SU-DHL-6 (cell line): ENCODE data around the gene MYL10.

ENCODE experiments used
- H2AFZ ChIP-seq: fragments of 200-600 bp; sonication (generic); 2 replicates; pipeline ENCODE4 v1.6.1; 2014; ENCODE audit warnings: low read depth, mild to moderate bottlenecking, moderate library complexity, mixed read lengths, antibody characterized with exemption, low read length; ENCODE audit not compliant: severe bottlenecking
- H3F3A ChIP-seq: fragments of 200-600 bp; shearing (Covaris generic); 2 replicates; pipeline ENCODE4 v1.6.0; 2016; ENCODE audit warnings: antibody characterized with exemption, mild to moderate bottlenecking; ENCODE audit not compliant: insufficient read depth
- H3K27ac ChIP-seq: fragments of 200-600 bp; sonication (generic); 2 replicates; pipeline ENCODE4 v1.5.1; 2016; ENCODE audit warnings: low read depth, mild to moderate bottlenecking, low read length, moderate library complexity, mixed read lengths
- H3K27me3 ChIP-seq: fragments of 200-600 bp; sonication (generic), shearing (Covaris generic); 2 replicates; pipeline ENCODE4 v1.6.0; 2014; ENCODE audit warnings: mild to moderate bottlenecking, low read length
- H3K36me3 ChIP-seq: fragments of 200-600 bp; sonication (generic); 2 replicates; pipeline ENCODE4 v1.6.1; 2014; ENCODE audit warnings: mild to moderate bottlenecking, low read length, mixed read lengths
- H3K4me2 ChIP-seq: fragments of 300-600, 200-600 bp; shearing (Covaris generic), sonication (generic); 2 replicates; pipeline ENCODE4 v1.6.0; 2014; ENCODE audit warnings: low read length, low read depth, mild to moderate bottlenecking; ENCODE audit not compliant: poor library complexity, severe bottlenecking
- H3K4me3 ChIP-seq: fragments of 200-600 bp; sonication (generic); 2 replicates; pipeline ENCODE4 v1.5.1; 2014; ENCODE audit warnings: antibody characterized with exemption, low read length, mild to moderate bottlenecking, mixed read lengths; ENCODE audit not compliant: insufficient read depth, poor library complexity, severe bottlenecking
- H3K79me2 ChIP-seq: fragments of 200-600 bp; sonication (generic); 2 replicates; pipeline ENCODE4 v1.6.1; 2014; ENCODE audit warnings: mild to moderate bottlenecking, low read length, moderate library complexity; ENCODE audit not compliant: insufficient read depth
- H3K9ac ChIP-seq: fragments of 200-600 bp; sonication (generic); 2 replicates; pipeline ENCODE4 v1.7.0; 2014; ENCODE audit warnings: mild to moderate bottlenecking, low read length
- H3K9me2 ChIP-seq: fragments of 200-600 bp; sonication (generic); replicated peaks from 2 replicates; pipeline ENCODE4 v1.6.1; 2014; ENCODE audit warnings: low read length; ENCODE audit not compliant: insufficient read depth
- H3K9me3 ChIP-seq: fragments of 200-600 bp; sonication (generic); 2 replicates; pipeline ENCODE4 v1.6.1; 2014; ENCODE audit warnings: low read length, mixed read lengths; ENCODE audit not compliant: insufficient read depth
- H4K20me1 ChIP-seq: fragments of 200-600 bp; sonication (generic); 2 replicates; pipeline ENCODE4 v1.6.1; 2014; ENCODE audit warnings: low read depth, mild to moderate bottlenecking, antibody characterized with exemption, low read length, moderate library complexity, mixed read lengths
- EZH2phosphoT487 ChIP-seq: fragments of 200-600 bp; sonication (generic), shearing (Covaris generic); conservative IDR thresholded peaks from 2 replicates; pipeline ENCODE4 v1.6.1; 2018; ENCODE audit warnings: mild to moderate bottlenecking, antibody characterized with exemption, low read length, moderate library complexity, mixed read lengths
- TF ChIP-seq, protein P1 (sequence below): fragments of 200-600 bp; sonication (generic); IDR thresholded peaks from one replicate; pipeline ENCODE4 v1.5.1; 2017; ENCODE audit warnings: antibody characterized with exemption, mild to moderate bottlenecking, low read length, moderate library complexity; ENCODE audit not compliant: insufficient read depth, poor library complexity, severe bottlenecking

MYL10 gene

DNA sequence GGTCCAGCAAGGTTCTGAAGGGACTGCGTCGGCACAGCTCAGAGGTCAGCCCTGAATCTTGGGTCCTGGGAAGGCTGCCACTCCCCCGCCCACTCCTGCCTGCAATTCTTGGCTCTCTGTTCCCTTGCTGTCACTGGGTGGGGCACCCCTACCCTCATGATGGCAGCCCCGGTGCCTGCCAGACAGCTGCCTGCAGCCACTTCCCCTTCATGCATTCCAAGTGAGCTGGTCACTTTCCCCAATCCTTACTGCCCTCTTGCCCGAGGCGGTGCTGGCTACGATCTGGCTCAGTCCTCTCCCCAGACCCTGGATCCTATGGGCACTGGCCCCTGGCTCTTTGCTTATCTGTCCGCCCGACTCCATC lies 14.2 kb downstream of the MYL10 start:
- Histone ChIP-seq H3K4me3 (no peak overlapping the region), H3K4me2 (no peak overlapping the region)
- TF ChIP-seq EZH2phosphoT487, result no peak
- TF ChIP-seq, protein P1, sequence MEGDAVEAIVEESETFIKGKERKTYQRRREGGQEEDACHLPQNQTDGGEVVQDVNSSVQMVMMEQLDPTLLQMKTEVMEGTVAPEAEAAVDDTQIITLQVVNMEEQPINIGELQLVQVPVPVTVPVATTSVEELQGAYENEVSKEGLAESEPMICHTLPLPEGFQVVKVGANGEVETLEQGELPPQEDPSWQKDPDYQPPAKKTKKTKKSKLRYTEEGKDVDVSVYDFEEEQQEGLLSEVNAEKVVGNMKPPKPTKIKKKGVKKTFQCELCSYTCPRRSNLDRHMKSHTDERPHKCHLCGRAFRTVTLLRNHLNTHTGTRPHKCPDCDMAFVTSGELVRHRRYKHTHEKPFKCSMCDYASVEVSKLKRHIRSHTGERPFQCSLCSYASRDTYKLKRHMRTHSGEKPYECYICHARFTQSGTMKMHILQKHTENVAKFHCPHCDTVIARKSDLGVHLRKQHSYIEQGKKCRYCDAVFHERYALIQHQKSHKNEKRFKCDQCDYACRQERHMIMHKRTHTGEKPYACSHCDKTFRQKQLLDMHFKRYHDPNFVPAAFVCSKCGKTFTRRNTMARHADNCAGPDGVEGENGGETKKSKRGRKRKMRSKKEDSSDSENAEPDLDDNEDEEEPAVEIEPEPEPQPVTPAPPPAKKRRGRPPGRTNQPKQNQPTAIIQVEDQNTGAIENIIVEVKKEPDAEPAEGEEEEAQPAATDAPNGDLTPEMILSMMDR, result no peak

DNA sequence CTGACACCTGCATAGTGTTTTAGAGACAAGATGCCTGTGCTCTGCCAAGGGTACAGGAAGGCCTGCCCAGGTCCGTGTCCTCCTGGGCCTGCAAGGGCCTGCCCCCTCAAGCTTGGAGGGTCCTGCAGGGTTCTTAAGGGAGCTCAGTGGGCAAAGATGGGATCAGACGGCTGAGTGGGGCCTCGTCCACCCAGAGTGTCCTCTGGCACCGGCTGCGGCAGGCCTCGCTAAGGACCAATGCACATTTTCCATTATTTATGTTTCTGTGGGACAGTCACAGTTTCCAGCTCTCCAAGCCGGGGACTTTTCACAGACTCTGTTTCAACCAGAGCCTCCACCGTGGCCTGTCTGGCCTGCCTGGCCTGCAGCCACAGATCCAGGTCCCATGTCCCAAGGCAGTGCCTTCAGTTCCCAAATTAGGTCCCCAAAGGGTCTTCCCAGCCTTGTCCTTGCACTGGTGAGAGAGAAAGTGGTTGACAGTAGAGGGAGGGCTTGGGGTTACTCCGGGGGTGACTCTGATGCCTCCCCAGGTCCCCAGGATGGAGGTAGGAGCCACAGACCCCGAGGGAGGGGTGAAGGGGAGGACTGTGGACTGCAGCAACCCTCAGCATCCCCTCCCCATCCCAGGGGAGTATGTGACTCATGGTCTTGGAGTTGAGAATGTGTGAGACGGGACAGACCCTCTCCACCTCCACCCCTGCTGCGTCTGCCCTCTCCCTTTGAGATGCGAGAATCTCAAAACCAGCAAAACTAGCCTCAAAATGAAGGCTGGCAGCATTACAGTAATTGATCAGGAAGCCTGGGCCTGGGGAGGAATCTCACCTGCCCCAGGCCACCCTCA lies 14.8 kb downstream of the MYL10 start:
- H3K4me2 ChIP-seq, result no peak overlapping the region
- H3K79me2 ChIP-seq, result no peaks in the 10 kb centered on the region
- no peak overlapping the region for H3K27ac ChIP-seq
- TF ChIP-seq EZH2phosphoT487, result no peak
- TF ChIP-seq, protein P1, result no peak
- H3K27me3 ChIP-seq, result no peaks in the 10 kb centered on the region
- no peaks in the 10 kb centered on the region for H3K9me2 ChIP-seq
- no peaks in the 10 kb centered on the region for H3K9me3 ChIP-seq
- no peaks in the 10 kb centered on the region for H4K20me1 ChIP-seq
- no peak overlapping the region for H3K9ac ChIP-seq
- H3F3A ChIP-seq, result no peaks in the 10 kb centered on the region
- H3K36me3 ChIP-seq, result no peaks in the 10 kb centered on the region
- H3K4me3 ChIP-seq, result no peak overlapping the region
- H2AFZ ChIP-seq, result no peak overlapping the region

More for the DNA sequence above, 14.2 kb downstream of the MYL10 start:
- H3F3A ChIP-seq, result no peaks in the 10 kb centered on the region
- H3K9ac ChIP-seq, result no peak overlapping the region
- H2AFZ ChIP-seq, result no peak overlapping the region
- H4K20me1 ChIP-seq, result no peaks in the 10 kb centered on the region
- H3K27ac ChIP-seq, result no peak overlapping the region
- H3K9me2 ChIP-seq, result no peaks in the 10 kb centered on the region
- H3K79me2 ChIP-seq, result no peaks in the 10 kb centered on the region
- H3K27me3 ChIP-seq, result no peaks in the 10 kb centered on the region
- H3K36me3 ChIP-seq, result no peaks in the 10 kb centered on the region
- no peaks in the 10 kb centered on the region for H3K9me3 ChIP-seq

DNA sequence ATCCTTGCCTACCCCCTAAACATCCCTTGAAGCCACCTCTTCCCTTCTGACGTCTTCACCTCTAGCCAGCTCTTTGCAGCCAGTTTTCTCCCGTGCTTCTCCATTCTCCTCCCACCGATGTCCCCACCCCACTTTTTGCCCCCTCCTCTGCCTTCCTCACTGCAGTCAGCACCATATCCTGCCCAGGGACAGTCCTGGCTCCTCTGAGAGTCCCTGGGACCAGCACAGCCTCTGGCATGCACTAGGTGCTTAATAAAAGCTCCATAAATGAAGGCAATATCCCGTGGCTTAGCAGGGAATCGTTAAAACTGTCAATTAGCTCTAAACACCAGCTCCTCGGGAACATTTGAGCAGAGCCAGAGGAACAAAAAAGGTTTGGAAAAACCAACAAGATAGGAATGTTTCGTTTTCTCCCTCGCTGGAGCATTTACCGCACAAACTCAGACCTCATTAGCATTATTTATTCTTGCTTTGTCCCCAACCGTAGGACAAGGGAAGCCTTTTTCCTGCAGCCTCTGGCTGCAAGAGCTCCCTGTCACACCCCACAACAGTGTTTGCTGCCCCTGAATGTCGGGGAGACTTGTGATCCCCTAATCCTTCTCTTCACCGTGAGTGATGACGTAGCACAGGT lies 16.1 kb downstream of the MYL10 start:
- H3K4me3 ChIP-seq, result no peak overlapping the region
- H2AFZ ChIP-seq, result no peak overlapping the region
- no peak overlapping the region for H3K27ac ChIP-seq
- no peak overlapping the region for H3K9ac ChIP-seq
- H3F3A ChIP-seq, result no peaks in the 10 kb centered on the region
- H3K36me3 ChIP-seq, result no peaks in the 10 kb centered on the region
- no peaks in the 10 kb centered on the region for H3K27me3 ChIP-seq
- TF ChIP-seq, protein P1, result no peak
- TF ChIP-seq EZH2phosphoT487, result no peak
- H3K4me2 ChIP-seq, result no peak overlapping the region
- H3K9me3 ChIP-seq, result no peaks in the 10 kb centered on the region
- no peaks in the 10 kb centered on the region for H3K79me2 ChIP-seq
- no peaks in the 10 kb centered on the region for H4K20me1 ChIP-seq
- H3K9me2 ChIP-seq, result no peaks in the 10 kb centered on the region
